Subcutaneous adipose tissue (tissue), 4 donors: ENCODE measurements around the gene IVL. TPM values are rescaled to one million over a fixed set of nuclear protein-coding genes. Genes with fewer than 3 reads are reported as not detected.

Source experiments
- CTCF ChIP-seq: fragments of 450-650 bp; IDR thresholded peaks from one replicate; pipeline ENCODE4 v1.5.1; 2016; ENCODE audit warnings: low read depth, mild to moderate bottlenecking, control low read depth, antibody characterized with exemption, moderate library complexity
- total RNA-seq, 4 donors: library from RNA; depleted of rRNA; stranded (reverse); fragments of >200 nt; gene quantifications; one replicate each; pipeline ENCODE4 v1.1.0, GENCODE V29; 2016

IVL gene
- total RNA-seq, 4 donors from 2014 or later: not detected

- TF ChIP-seq CTCF: no peak
Measured at GRCh38 chr1:152960452-152961044, 52.2 kb downstream of the IVL start.

Other genes with a start within 250 kb of the IVL start
- not detected for gene LCE2D, start 245.2 kb upstream of the IVL start, total RNA-seq
- gene LCE2C, start 233.3 kb upstream of the IVL start, total RNA-seq: not detected
- not detected for gene LCE2B, start 222.4 kb upstream of the IVL start, total RNA-seq
- gene LCE2A, start 210.2 kb upstream of the IVL start, total RNA-seq: not detected
- not detected for gene LCE4A, start 200.4 kb upstream of the IVL start, total RNA-seq
- not detected for gene KPRP, start 150.5 kb upstream of the IVL start, total RNA-seq
- not detected for gene LCE1F, start 133.4 kb upstream of the IVL start, total RNA-seq
- not detected for gene LCE1E, start 122.3 kb upstream of the IVL start, total RNA-seq
- not detected for gene LCE1D, start 111.8 kb upstream of the IVL start, total RNA-seq
- not detected for gene LCE1C, start 101.9 kb upstream of the IVL start, total RNA-seq
- gene LCE1B, start 96.6 kb upstream of the IVL start, total RNA-seq: not detected
- gene LCE1A, start 81.1 kb upstream of the IVL start, total RNA-seq: not detected
- gene LCE6A, start 65.7 kb upstream of the IVL start, total RNA-seq: not detected
- gene LCE7A, start 48.5 kb upstream of the IVL start, total RNA-seq: not detected
- gene SMCP, start 30.2 kb upstream of the IVL start, total RNA-seq: not detected
- gene SPRR5, start 38.7 kb downstream of the IVL start, total RNA-seq: not detected
- gene SPRR4, start 62.1 kb downstream of the IVL start, total RNA-seq: not detected
- gene SPRR1A, start 75.5 kb downstream of the IVL start, total RNA-seq: not detected
- not detected for gene SPRR3, start 93.2 kb downstream of the IVL start, total RNA-seq
- gene SPRR1B, start 122.7 kb downstream of the IVL start, total RNA-seq: not detected
- gene SPRR2D, start 132.6 kb downstream of the IVL start, total RNA-seq: not detected
- gene SPRR2A, start 149.0 kb downstream of the IVL start, total RNA-seq: not detected
- gene SPRR2B, start 163.1 kb downstream of the IVL start, total RNA-seq: not detected
- gene SPRR2E, start 186.0 kb downstream of the IVL start, total RNA-seq: not detected
- not detected for gene SPRR2F, start 205.0 kb downstream of the IVL start, total RNA-seq
- gene SPRR2G, start 242.3 kb downstream of the IVL start, total RNA-seq: not detected